Measurements from ENCODE around the gene LAG3.

DNA sequence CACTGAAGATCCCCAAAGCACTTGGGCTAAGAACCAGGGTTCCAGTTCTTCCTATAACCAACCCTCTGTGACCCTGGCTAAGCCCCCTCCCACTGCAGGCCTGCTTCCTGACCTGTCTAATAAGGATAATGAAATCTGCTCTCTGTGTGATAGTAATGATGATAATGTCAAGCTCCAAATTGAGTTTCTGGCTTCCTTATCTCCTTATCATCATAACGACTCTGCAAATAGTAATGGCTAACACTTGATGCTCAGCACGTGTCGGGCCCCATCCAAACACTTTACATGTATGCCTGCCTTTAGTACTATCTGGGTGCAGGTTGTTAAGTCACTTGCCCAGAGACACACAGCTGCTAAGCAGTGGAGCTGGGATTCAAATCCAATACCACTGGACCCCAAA, 44.3 kb downstream of the LAG3 start:
- TF ChIP-seq, protein P1, sequence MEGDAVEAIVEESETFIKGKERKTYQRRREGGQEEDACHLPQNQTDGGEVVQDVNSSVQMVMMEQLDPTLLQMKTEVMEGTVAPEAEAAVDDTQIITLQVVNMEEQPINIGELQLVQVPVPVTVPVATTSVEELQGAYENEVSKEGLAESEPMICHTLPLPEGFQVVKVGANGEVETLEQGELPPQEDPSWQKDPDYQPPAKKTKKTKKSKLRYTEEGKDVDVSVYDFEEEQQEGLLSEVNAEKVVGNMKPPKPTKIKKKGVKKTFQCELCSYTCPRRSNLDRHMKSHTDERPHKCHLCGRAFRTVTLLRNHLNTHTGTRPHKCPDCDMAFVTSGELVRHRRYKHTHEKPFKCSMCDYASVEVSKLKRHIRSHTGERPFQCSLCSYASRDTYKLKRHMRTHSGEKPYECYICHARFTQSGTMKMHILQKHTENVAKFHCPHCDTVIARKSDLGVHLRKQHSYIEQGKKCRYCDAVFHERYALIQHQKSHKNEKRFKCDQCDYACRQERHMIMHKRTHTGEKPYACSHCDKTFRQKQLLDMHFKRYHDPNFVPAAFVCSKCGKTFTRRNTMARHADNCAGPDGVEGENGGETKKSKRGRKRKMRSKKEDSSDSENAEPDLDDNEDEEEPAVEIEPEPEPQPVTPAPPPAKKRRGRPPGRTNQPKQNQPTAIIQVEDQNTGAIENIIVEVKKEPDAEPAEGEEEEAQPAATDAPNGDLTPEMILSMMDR (IDR thresholded peaks at IDR 0.05): no peak
- no peak for TF ChIP-seq ZFX (IDR thresholded peaks at IDR 0.05; ENCODE audit: borderline replicate concordance)
